Left ventricle myocardium inferior (tissue), 1 donor: ENCODE measurements around the gene ELP4. TPM values are rescaled to one million over a fixed set of nuclear protein-coding genes. Genes with fewer than 3 reads are reported as not detected.
"Not testable (repeated sequence)": the region's sequence is repeated elsewhere in the genome, so short reads cannot be mapped to it uniquely, and the experiment has no call there.

ENCODE experiments used
- DNase-seq: peaks from one replicate; pipeline ENCODE4 v3.0.0-alpha.2; 2020
- H3K27ac ChIP-seq: fragments of 200-600 bp; replicated peaks from 2 replicates; pipeline ENCODE4 v1.8.0; 2021
- H3K27me3 ChIP-seq: fragments of 200-600 bp; 2 replicates; pipeline ENCODE4 v1.8.0; 2021; ENCODE audit warnings: low read depth
- H3K36me3 ChIP-seq: fragments of 200-600 bp; 2 replicates; pipeline ENCODE4 v1.8.0; 2021
- H3K4me1 ChIP-seq: fragments of 200-600 bp; 2 replicates; pipeline ENCODE4 v1.8.0; 2021
- H3K4me3 ChIP-seq: fragments of 200-600 bp; 2 replicates; pipeline ENCODE4 v1.8.0; 2021; ENCODE audit warnings: mild to moderate bottlenecking, moderate library complexity
- H3K9me3 ChIP-seq: fragments of 200-600 bp; replicated peaks from 2 replicates; pipeline ENCODE4 v1.8.0; 2021
- CTCF ChIP-seq: fragments of 200-600 bp; IDR thresholded peaks from 2 replicates; pipeline ENCODE4 v1.8.0; 2021; ENCODE audit warnings: antibody characterized with exemption, mild to moderate bottlenecking, borderline replicate concordance
- intact Hi-C: fragments of 100-400 bp; cut with micrococcal nuclease; formaldehyde crosslinking; loops from one replicate; pipeline ENCODE4 v1.11.0; 2022
- total RNA-seq: library from RNA; stranded (reverse); fragmentation: NEBNext Ultra II Directional; extraction: Animal tissue kit (Norgen Biotek cat#: 25700); gene quantifications from one replicate; pipeline ENCODE4 v1.2.1, GENCODE V29; 2021
- donor health status: DM: no; HTN: yes; CAD: no; lungs with severe emphysema.

The ELP4 gene
- total RNA-seq, 1 donor from 2014 or later: 13.6 TPM

GRCh38 chr11:31689559-31689958 lies 180.0 kb downstream of the ELP4 start:
- intact Hi-C loops: no loop called here
- Histone ChIP-seq H3K27me3 (no peaks in the 10 kb centered on the region), H3K9me3 (peaks cover 15% of the 10 kb centered on the region), H3K4me1 (no peaks in the 10 kb centered on the region), H3K36me3 (no peaks in the 10 kb centered on the region), H3K27ac (no peak overlapping the region), H3K4me3 (no peak overlapping the region)
- no peak for DNase-seq
- no peak for TF ChIP-seq CTCF

- Histone ChIP-seq H3K9me3 (peaks cover 16% of the 10 kb centered on the region), H3K27ac (no peak overlapping the region), H3K4me3 (no peak overlapping the region), H3K4me1 (no peaks in the 10 kb centered on the region), H3K36me3 (no peaks in the 10 kb centered on the region), H3K27me3 (no peaks in the 10 kb centered on the region)
- intact Hi-C loops: no loop called here
- no peak for DNase-seq
- no peak for TF ChIP-seq CTCF
Measured at GRCh38 chr11:31690041-31690440, 180.5 kb downstream of the ELP4 start.

- Histone ChIP-seq H3K36me3 (no peaks in the 10 kb centered on the region), H3K4me1 (no peaks in the 10 kb centered on the region), H3K27ac (no peak overlapping the region), H3K9me3 (peaks cover 16% of the 10 kb centered on the region), H3K27me3 (no peaks in the 10 kb centered on the region), H3K4me3 (no peak overlapping the region)
- intact Hi-C loops: no loop called here
- no peak for TF ChIP-seq CTCF
- no peak for DNase-seq
Measured at GRCh38 chr11:31690516-31690915, 180.9 kb downstream of the ELP4 start.

- no peaks in the 10 kb centered on the region for H3K4me1 ChIP-seq
- TF ChIP-seq CTCF: no peak
- H3K4me3 ChIP-seq: no peak overlapping the region
- intact Hi-C loops: no loop called here
- no peak overlapping the region for H3K27ac ChIP-seq
- H3K36me3 ChIP-seq: no peaks in the 10 kb centered on the region
- no peaks in the 10 kb centered on the region for H3K27me3 ChIP-seq
- DNase-seq: no peak
- H3K9me3 ChIP-seq: peaks cover 16% of the 10 kb centered on the region
Measured at GRCh38 chr11:31692466-31692865, 182.9 kb downstream of the ELP4 start.

GRCh38 chr11:31697049-31697448 lies 187.5 kb downstream of the ELP4 start:
- intact Hi-C loops, H3K27ac ChIP-seq, H3K4me3 ChIP-seq, DNase-seq, H3K36me3 ChIP-seq, H3K27me3 ChIP-seq, H3K4me1 ChIP-seq: not testable (repeated sequence)
- H3K9me3 ChIP-seq: peaks cover 16% of the 10 kb centered on the region

GRCh38 chr11:31699066-31699465 lies 189.5 kb downstream of the ELP4 start:
- H3K27me3 ChIP-seq: no peaks in the 10 kb centered on the region
- no peak overlapping the region for H3K4me3 ChIP-seq
- no peak for DNase-seq
- no peaks in the 10 kb centered on the region for H3K4me1 ChIP-seq
- H3K36me3 ChIP-seq: no peaks in the 10 kb centered on the region
- TF ChIP-seq CTCF: no peak
- H3K27ac ChIP-seq: no peak overlapping the region
- intact Hi-C loops: no loop called here
- H3K9me3 ChIP-seq: peaks cover 5% of the 10 kb centered on the region
